Fibroblast of skin of back (primary cell): ENCODE measurements around the gene SERTAD2.

Experiments used
- DNase-seq: peaks from one replicate; pipeline ENCODE4 v3.0.0-alpha.2; 2013

Gene SERTAD2

GRCh38 chr2:64581777-64582539, 71.8 kb downstream of the SERTAD2 start:
- no peak for DNase-seq
